ENCODE measurements around the gene OLFM1. TPM values are rescaled to one million over a fixed set of nuclear protein-coding genes. Genes with fewer than 3 reads are reported as not detected.

Gene OLFM1
- total RNA-seq = 2.7 and 4.0 TPM in 2 replicates

DNA sequence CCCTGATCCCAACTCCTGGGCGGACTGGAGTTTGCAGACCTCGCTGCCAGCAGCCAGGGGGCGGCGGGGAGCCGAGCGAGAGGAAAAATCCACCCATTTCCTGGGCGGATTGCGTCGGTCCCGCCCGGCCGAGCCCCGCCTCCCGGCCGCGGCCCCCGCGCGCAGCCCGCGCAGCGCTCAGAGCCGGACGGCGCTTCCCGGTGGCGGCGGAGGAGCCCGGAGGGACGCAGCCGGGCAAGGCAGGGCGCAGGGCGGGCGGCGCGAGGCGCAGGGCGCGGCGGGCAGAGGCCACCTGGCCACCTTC lies at the start of gene OLFM1:
TSS of gene OLFM1 (plus strand) at position 180 of the 304 bp plus-strand sequence. CDS start 322 bp downstream, outside the sequence.

Other genes with a start within 250 kb of the OLFM1 start
- not detected in 2 replicates for gene FCN2, start 206.9 kb upstream of the OLFM1 start, total RNA-seq
- gene FCN1, start 169.8 kb upstream of the OLFM1 start, total RNA-seq = not detected in 2 replicates